CD4-positive, alpha-beta T cell (primary cell): ENCODE results near the gene ANKRD36. TPM values are rescaled to one million over a fixed set of nuclear protein-coding genes. Genes with fewer than 3 reads are reported as not detected.
A peak's percentile ranks its signal among the peaks of the same experiment; 100 is the strongest.
"Not testable (repeated sequence)": the region's sequence is repeated elsewhere in the genome, so short reads cannot be mapped to it uniquely, and the experiment has no call there.

Source experiments
- ATAC-seq: fragments of 200-7000 bp; cut with Tn5 transposase; one replicate; pipeline ENCODE4 v1.10.0; 2022; ENCODE audit warnings: mild to moderate bottlenecking; ENCODE audit not compliant: poor library complexity
- CTCF ChIA-PET: fragments of 350-600 bp; sonication (Branson Sonifier 250); formaldehyde crosslinking; loops from one replicate; lab custom pipeline; 2021; ENCODE audit warnings: antibody characterized with exemption, inconsistent platforms; lab: Charles Lee
- POLR2A ChIA-PET: fragments of 350-600 bp; sonication (Branson Sonifier 250); formaldehyde crosslinking; loops from one replicate; lab custom pipeline; 2021; ENCODE audit warnings: antibody characterized with exemption, inconsistent platforms; lab: Charles Lee
- DNase-seq, 14 experiments: peaks; one replicate each; pipeline ENCODE4 v3.0.0-alpha.2; 2013 to 2020; ENCODE audit warnings: mixed read lengths in 2 of 14
- H3K27ac ChIP-seq, 2 donors: one replicate each; pipeline versions ENCODE4 v1.5.1 to v1.7.0; 2013; ENCODE audit warnings: low read length in 2 of 2, low read depth in 1 of 2, mild to moderate bottlenecking in 1 of 2
- H3K27me3 ChIP-seq, 2 experiments: 1 replicate in 1 of 2; 2 replicates in 1 of 2; pipeline versions ENCODE4 v1.6.1 to v1.7.0; 2013; ENCODE audit warnings: low read length in 2 of 2, control low read depth in 1 of 2, mild to moderate bottlenecking in 1 of 2, moderate library complexity in 1 of 2; ENCODE audit not compliant: insufficient read depth in 2 of 2, control insufficient read depth in 1 of 2
- H3K36me3 ChIP-seq: one replicate; pipeline ENCODE4 v1.6.1; 2013; ENCODE audit warnings: low read length, control low read depth; ENCODE audit not compliant: insufficient read depth
- H3K4me1 ChIP-seq: one replicate; pipeline ENCODE4 v1.6.1; 2013; ENCODE audit warnings: low read length, control low read depth; ENCODE audit not compliant: insufficient read depth
- H3K4me3 ChIP-seq: one replicate; pipeline ENCODE4 v1.5.1; 2013; ENCODE audit warnings: mild to moderate bottlenecking, low read length, moderate library complexity
- H3K9me3 ChIP-seq, 2 experiments: 1 replicate in 1 of 2; 2 replicates in 1 of 2; pipeline versions ENCODE4 v1.6.1 to v1.7.0; 2013; ENCODE audit warnings: low read length in 2 of 2, mild to moderate bottlenecking in 2 of 2, control low read depth in 1 of 2, moderate library complexity in 1 of 2; ENCODE audit not compliant: control insufficient read depth in 1 of 2, insufficient read depth in 1 of 2
- H3K27ac Mint-ChIP-seq: one replicate; pipeline ENCODE4 v1.8.0; 2020; ENCODE audit warnings: mixed read lengths
- H3K27me3 Mint-ChIP-seq: one replicate; pipeline ENCODE4 v1.8.0; 2021; ENCODE audit warnings: mixed read lengths
- H3K36me3 Mint-ChIP-seq: one replicate; pipeline ENCODE4 v1.8.0; 2021; ENCODE audit warnings: low read depth, mixed read lengths
- H3K4me1 Mint-ChIP-seq: one replicate; pipeline ENCODE4 v1.8.0; 2021; ENCODE audit warnings: low read depth, mixed read lengths
- H3K4me3 Mint-ChIP-seq: one replicate; pipeline ENCODE4 v1.8.0; 2020; ENCODE audit warnings: mild to moderate bottlenecking, mixed read lengths
- H3K9me3 Mint-ChIP-seq: one replicate; pipeline ENCODE4 v1.8.0; 2020; ENCODE audit warnings: mixed read lengths
- intact Hi-C, 2 experiments: fragments of 100-400 bp; cut with DNase I in 1 of 2; cut with micrococcal nuclease in 1 of 2; formaldehyde crosslinking; loops; one replicate each; pipeline versions ENCODE4 v1.15.1 to v1.9.0; 2023 to 2025; cut with DNase I, micrococcal nuclease
- total RNA-seq, 174 experiments: library from RNA in 2 of 174; stranded (reverse) in 2 of 174; gene quantifications; one replicate each; pipeline ENCODE4 v1.2.3 and lab custom pipeline; 2021 to 2026
- TF ChIP-seq, protein P1 (sequence below): fragments of 200-600 bp; IDR thresholded peaks from one replicate; pipeline ENCODE4 v1.8.0; 2022; ENCODE audit warnings: antibody characterized with exemption, mild to moderate bottlenecking

ANKRD36 gene
- total RNA-seq, 2 experiments from 2014 or later: 60.5 to 67.0 TPM

DNA sequence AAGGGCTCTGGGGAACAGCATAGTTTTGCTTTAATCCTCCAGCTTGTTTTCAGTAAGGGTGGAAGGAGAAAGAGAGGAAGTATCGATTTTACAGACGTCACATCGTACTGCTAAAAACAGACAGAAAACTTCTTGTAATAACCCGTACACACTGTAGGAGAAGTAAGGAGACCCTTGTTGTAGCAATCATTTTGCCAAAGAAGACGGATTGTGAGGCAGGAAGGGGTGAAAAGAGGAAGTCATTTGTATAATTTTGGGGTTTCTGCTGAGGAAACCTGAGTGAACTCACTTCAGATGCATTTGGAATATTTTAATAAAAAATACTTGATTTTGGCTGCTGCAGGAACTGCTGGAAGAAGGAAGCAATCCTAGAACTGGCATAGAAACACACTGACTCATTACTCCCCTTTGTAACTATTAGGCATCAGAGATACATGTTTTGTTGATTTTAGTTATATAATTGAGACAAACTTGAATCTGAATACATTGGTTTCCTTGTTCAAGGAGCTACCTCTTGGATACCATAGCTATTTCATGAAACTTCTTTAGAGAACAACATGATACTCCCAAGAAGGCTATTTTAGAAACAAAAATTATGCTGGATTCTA lies 89.8 kb downstream of the ANKRD36 start:
- H3K4me3 ChIP-seq, H3K27ac ChIP-seq, H3K27ac Mint-ChIP-seq, intact Hi-C loops, DNase-seq, H3K27me3 Mint-ChIP-seq, H3K9me3 ChIP-seq, H3K4me1 Mint-ChIP-seq, H3K27me3 ChIP-seq, POLR2A ChIA-PET, H3K9me3 Mint-ChIP-seq, CTCF ChIA-PET, ATAC-seq, H3K4me3 Mint-ChIP-seq, H3K4me1 ChIP-seq: not testable (repeated sequence)
- peaks cover 14% of the 10 kb centered on the region for H3K36me3 ChIP-seq
- H3K36me3 Mint-ChIP-seq: peaks cover 29% of the 10 kb centered on the region

DNA sequence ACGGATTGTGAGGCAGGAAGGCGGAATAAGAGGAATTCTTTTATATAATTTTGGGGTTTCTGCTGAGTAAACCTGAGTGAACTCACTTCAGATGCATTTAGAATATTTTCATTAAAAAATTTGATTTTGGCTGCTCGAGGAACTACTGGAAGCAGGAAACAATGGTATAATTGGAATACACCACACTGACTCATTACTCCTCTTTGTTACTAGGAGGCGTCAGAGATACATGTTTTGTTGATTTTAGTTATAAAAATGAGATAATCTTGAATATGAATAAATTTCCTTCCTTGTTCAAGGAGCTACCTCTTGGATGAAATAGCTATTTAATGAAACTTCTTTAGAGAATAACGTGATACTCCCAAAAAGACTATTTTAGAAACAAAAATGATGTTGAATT lies 97.4 kb downstream of the ANKRD36 start:
- POLR2A ChIA-PET: no interaction called here
- no peak overlapping the region for H3K27ac ChIP-seq
- intact Hi-C loops: no loop called here
- H3K27me3 Mint-ChIP-seq: no peaks in the 10 kb centered on the region
- DNase-seq: no peak
- no peak for ATAC-seq
- H3K4me3 Mint-ChIP-seq: no peak overlapping the region
- CTCF ChIA-PET: no interaction called here
- H3K4me1 Mint-ChIP-seq: no peaks in the 10 kb centered on the region
- no peaks in the 10 kb centered on the region for H3K4me1 ChIP-seq
- no peak overlapping the region for H3K27ac Mint-ChIP-seq
- peaks cover 59% of the 10 kb centered on the region for H3K36me3 Mint-ChIP-seq
- no peak overlapping the region for H3K4me3 ChIP-seq
- H3K9me3 ChIP-seq: no peaks in the 10 kb centered on the region
- H3K9me3 Mint-ChIP-seq: no peaks in the 10 kb centered on the region
- peaks cover 17% of the 10 kb centered on the region for H3K36me3 ChIP-seq
- H3K27me3 ChIP-seq: no peaks in the 10 kb centered on the region
- TF ChIP-seq, protein P1, sequence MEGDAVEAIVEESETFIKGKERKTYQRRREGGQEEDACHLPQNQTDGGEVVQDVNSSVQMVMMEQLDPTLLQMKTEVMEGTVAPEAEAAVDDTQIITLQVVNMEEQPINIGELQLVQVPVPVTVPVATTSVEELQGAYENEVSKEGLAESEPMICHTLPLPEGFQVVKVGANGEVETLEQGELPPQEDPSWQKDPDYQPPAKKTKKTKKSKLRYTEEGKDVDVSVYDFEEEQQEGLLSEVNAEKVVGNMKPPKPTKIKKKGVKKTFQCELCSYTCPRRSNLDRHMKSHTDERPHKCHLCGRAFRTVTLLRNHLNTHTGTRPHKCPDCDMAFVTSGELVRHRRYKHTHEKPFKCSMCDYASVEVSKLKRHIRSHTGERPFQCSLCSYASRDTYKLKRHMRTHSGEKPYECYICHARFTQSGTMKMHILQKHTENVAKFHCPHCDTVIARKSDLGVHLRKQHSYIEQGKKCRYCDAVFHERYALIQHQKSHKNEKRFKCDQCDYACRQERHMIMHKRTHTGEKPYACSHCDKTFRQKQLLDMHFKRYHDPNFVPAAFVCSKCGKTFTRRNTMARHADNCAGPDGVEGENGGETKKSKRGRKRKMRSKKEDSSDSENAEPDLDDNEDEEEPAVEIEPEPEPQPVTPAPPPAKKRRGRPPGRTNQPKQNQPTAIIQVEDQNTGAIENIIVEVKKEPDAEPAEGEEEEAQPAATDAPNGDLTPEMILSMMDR: no peak

DNA sequence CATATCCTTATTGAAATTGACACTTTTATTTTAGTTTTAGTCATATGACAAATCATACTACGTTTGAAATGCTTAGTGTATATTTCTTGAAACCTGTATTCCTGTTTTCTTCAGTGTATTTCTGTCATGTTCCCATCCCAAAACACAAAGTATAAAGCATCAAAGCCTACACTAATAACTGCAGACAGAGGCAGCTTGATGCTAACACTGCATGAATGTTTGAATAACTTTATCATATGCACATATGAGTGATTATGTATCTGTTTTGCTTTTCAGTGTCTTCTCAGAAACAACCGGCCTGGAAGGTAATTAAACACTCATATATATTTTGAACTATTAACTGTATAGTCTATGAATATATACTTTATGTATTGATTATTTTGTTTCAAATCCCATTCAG lies 102.1 kb downstream of the ANKRD36 start:
- intact Hi-C loops, H3K4me1 Mint-ChIP-seq, H3K4me3 Mint-ChIP-seq, H3K27ac ChIP-seq, POLR2A ChIA-PET, H3K4me3 ChIP-seq, H3K27me3 ChIP-seq, H3K9me3 ChIP-seq, DNase-seq, ATAC-seq, H3K9me3 Mint-ChIP-seq, CTCF ChIA-PET, H3K4me1 ChIP-seq, H3K27ac Mint-ChIP-seq, H3K27me3 Mint-ChIP-seq: not testable (repeated sequence)
- peaks cover 51% of the 10 kb centered on the region for H3K36me3 Mint-ChIP-seq
- H3K36me3 ChIP-seq: peaks cover 14% of the 10 kb centered on the region

DNA sequence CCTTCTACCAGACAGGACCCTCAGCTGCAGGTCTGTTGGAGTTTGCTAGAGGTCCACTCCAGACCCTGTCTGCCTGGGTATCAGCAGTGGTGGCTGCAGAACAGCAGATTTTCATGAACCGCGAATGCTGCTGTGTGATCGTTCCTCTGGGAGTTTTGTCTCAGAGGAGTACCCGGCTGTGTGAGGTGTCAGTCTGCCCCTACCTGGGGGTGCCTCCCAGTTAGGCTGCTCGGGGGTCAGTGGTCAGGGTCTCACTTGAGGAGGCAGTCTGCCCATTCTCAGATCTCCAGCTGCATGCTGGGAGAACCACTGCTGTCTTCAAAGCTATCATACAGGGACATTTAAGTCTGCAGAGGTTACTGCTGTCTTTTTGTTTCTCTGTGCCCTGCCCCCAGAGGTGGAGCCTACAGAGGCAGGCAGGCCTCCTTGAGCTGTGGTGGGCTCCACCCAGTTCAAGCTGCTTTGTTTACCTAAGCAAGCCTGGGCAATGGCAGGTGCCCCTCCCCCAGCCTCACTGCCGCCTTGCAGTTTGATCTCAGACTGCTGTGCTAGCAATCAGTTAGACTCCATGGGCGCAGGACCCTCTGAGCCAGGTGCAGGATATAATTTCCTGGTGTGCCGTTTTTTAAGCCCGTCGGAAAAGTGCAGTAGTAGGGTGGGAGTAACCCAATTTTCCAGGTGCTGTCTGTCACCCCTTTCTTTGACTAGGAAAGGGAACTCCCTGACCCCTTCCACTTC lies 118.1 kb downstream of the ANKRD36 start:
- intact Hi-C loops, H3K9me3 Mint-ChIP-seq, H3K4me3 ChIP-seq, ATAC-seq, H3K9me3 ChIP-seq, POLR2A ChIA-PET, H3K27ac Mint-ChIP-seq, H3K36me3 ChIP-seq, H3K27me3 ChIP-seq, H3K27ac ChIP-seq, H3K4me3 Mint-ChIP-seq, H3K27me3 Mint-ChIP-seq, H3K4me1 ChIP-seq, H3K4me1 Mint-ChIP-seq, CTCF ChIA-PET: not testable (repeated sequence)
- peaks cover 45% of the 10 kb centered on the region for H3K36me3 Mint-ChIP-seq
- DNase-seq: peak in 1 of 14 experiments; percentile 22

DNA sequence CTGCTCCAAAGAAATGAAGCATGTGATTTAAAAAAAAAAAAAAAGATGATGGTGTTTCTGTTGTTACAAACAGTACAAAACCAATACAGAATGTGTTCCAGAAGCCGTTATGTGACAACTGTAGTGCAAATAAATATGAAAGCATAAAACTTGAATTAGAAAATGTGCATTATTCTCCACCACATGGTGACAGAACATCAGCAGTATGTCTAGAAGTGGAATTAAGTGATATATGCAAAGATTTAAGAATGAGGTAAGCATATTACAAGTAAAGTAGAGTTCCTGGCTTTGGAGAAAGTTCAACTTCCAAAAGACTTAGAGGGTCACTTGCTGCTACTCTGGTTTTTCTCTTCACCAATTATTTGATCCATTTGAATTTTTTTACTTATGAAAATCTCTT lies 120.0 kb downstream of the ANKRD36 start:
- H3K9me3 Mint-ChIP-seq, ATAC-seq, H3K4me1 ChIP-seq, DNase-seq, H3K27me3 Mint-ChIP-seq, H3K4me3 ChIP-seq, CTCF ChIA-PET, intact Hi-C loops, H3K27ac ChIP-seq, H3K27ac Mint-ChIP-seq, H3K36me3 ChIP-seq, H3K27me3 ChIP-seq, H3K4me1 Mint-ChIP-seq, H3K9me3 ChIP-seq, POLR2A ChIA-PET, H3K4me3 Mint-ChIP-seq: not testable (repeated sequence)
- H3K36me3 Mint-ChIP-seq: peaks cover 28% of the 10 kb centered on the region

DNA sequence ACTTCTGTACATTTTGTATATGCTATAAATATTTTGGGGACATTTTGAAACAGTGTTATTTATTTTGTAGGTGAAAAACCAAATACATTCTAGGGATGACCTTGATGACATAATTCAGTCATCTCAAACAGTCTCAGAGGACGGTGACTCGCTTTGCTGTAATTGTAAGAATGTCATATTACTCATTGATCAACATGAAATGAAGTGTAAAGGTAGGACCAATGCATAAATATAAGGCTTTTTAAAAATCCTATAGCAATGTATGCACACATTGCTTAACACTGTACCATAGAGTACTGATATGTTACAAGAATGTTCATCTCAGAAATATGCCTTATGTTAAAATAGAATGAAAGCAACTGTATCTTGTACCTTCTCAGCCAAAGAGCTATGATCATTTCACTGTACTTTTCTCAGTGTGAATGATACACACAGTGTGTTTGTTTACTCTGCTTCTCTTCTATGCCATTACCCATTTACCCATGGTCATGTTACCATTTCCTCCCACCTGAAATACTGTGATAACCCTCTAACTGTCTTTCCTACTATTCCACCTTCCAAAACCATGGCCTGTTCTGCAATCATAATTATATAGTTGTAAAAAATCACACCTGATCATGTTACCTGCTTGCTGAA lies 120.8 kb downstream of the ANKRD36 start:
- H3K27me3 Mint-ChIP-seq, H3K27ac Mint-ChIP-seq, H3K27me3 ChIP-seq, ATAC-seq, intact Hi-C loops, H3K9me3 ChIP-seq, H3K9me3 Mint-ChIP-seq, H3K36me3 ChIP-seq, H3K4me1 ChIP-seq, H3K4me1 Mint-ChIP-seq, H3K4me3 ChIP-seq, DNase-seq, CTCF ChIA-PET, POLR2A ChIA-PET, H3K27ac ChIP-seq, H3K4me3 Mint-ChIP-seq: not testable (repeated sequence)
- peaks cover 21% of the 10 kb centered on the region for H3K36me3 Mint-ChIP-seq
